Osteoblast (primary cell): ENCODE data around the gene GRM2. TPM values are rescaled to one million over a fixed set of nuclear protein-coding genes. Genes with fewer than 3 reads are reported as not detected.

ENCODE experiments used
- DNase-seq: peaks from one replicate; pipeline ENCODE4 v3.0.0; 2011; ENCODE audit warnings: low spot score, mixed read lengths; ENCODE audit not compliant: insufficient read length; ENCODE audit errors: missing footprints
- H2AFZ ChIP-seq: 2 replicates; pipeline ENCODE4 v1.6.0; 2011; ENCODE audit warnings: mild to moderate bottlenecking, low read length
- H3K27ac ChIP-seq: 2 replicates; pipeline ENCODE4 v1.5.1; 2011; ENCODE audit warnings: mild to moderate bottlenecking, low read depth, low read length, moderate library complexity
- H3K27me3 ChIP-seq: 2 replicates; pipeline ENCODE4 v1.6.0; 2012; ENCODE audit warnings: mild to moderate bottlenecking, control low read depth, inconsistent platforms, low read length, moderate library complexity; ENCODE audit not compliant: insufficient read depth
- H3K36me3 ChIP-seq: 2 replicates; pipeline ENCODE4 v1.5.1; 2011; ENCODE audit warnings: mild to moderate bottlenecking, low read length, control low read depth, moderate library complexity; ENCODE audit not compliant: insufficient read depth
- H3K4me1 ChIP-seq: 2 replicates; pipeline ENCODE4 v1.5.1; 2011; ENCODE audit warnings: mild to moderate bottlenecking, low read length, control low read depth, moderate library complexity; ENCODE audit not compliant: insufficient read depth
- H3K4me2 ChIP-seq: 2 replicates; pipeline ENCODE4 v1.6.0; 2011; ENCODE audit warnings: mild to moderate bottlenecking, low read length; ENCODE audit not compliant: insufficient read depth
- H3K4me3 ChIP-seq: fragments of 200-600 bp; sonication (generic); 3 replicates; pipeline ENCODE4 v1.5.1; 2012; ENCODE audit warnings: mild to moderate bottlenecking, low read length, inconsistent platforms; ENCODE audit not compliant: insufficient read depth
- H3K79me2 ChIP-seq: 2 replicates; pipeline ENCODE4 v1.6.0; 2012; ENCODE audit warnings: mild to moderate bottlenecking, low read length, control low read depth, inconsistent platforms; ENCODE audit not compliant: insufficient read depth
- H3K9me3 ChIP-seq: 2 replicates; pipeline ENCODE4 v1.5.1; 2011; ENCODE audit warnings: low read depth, low read length, control low read depth
- H4K20me1 ChIP-seq: 2 replicates; pipeline ENCODE4 v1.6.0; 2012; ENCODE audit warnings: mild to moderate bottlenecking, low read length, control low read depth; ENCODE audit not compliant: insufficient read depth
- CTCF ChIP-seq: IDR thresholded peaks from 2 replicates; pipeline ENCODE4 v1.5.1; 2011; ENCODE audit warnings: mild to moderate bottlenecking, low read depth, low read length, moderate library complexity; ENCODE audit errors: extremely low read depth
- total RNA-seq: library from RNA; depleted of rRNA; stranded (reverse); fragments of >200 nt; gene quantifications from 2 replicates; pipeline ENCODE4 v1.2.3, GENCODE V29; 2012

Gene GRM2
- total RNA-seq, 1 donor, result not detected

- Histone ChIP-seq H3K9me3 (no peaks in the 10 kb centered on the region), H3K4me1 (no peaks in the 10 kb centered on the region), H3K27me3 (peaks cover 10% of the 10 kb centered on the region), H3K79me2 (no peaks in the 10 kb centered on the region), H3K27ac (no peak overlapping the region), H3K4me3 (no peak overlapping the region), H3K36me3 (no peaks in the 10 kb centered on the region), H4K20me1 (no peaks in the 10 kb centered on the region), H3K4me2 (no peak overlapping the region), H2AFZ (no peak overlapping the region)
- no peak for TF ChIP-seq CTCF
- DNase-seq, result peak; percentile 49
These were observed 5.2 kb downstream of the GRM2 start for GRCh38 chr3:51712038-51712420.

DNA sequence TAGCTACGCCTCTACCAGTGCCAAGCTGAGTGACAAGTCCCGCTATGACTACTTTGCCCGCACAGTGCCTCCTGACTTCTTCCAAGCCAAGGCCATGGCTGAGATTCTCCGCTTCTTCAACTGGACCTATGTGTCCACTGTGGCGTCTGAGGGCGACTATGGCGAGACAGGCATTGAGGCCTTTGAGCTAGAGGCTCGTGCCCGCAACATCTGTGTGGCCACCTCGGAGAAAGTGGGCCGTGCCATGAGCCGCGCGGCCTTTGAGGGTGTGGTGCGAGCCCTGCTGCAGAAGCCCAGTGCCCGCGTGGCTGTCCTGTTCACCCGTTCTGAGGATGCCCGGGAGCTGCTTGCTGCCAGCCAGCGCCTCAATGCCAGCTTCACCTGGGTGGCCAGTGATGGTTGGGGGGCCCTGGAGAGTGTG lies 5.7 kb downstream of the GRM2 start:
- Histone ChIP-seq H3K4me2 (no peak overlapping the region), H3K27ac (no peak overlapping the region), H3K9me3 (no peaks in the 10 kb centered on the region), H3K4me1 (no peaks in the 10 kb centered on the region), H3K4me3 (no peak overlapping the region), H2AFZ (no peak overlapping the region), H3K27me3 (peaks cover 10% of the 10 kb centered on the region), H3K79me2 (no peaks in the 10 kb centered on the region), H4K20me1 (no peaks in the 10 kb centered on the region), H3K36me3 (no peaks in the 10 kb centered on the region)
- peak; percentile 32 for DNase-seq
- no peak for TF ChIP-seq CTCF

GRCh38 chr3:51712963-51713362 lies 6.1 kb downstream of the GRM2 start:
- Histone ChIP-seq H3K79me2 (no peaks in the 10 kb centered on the region), H3K9me3 (no peaks in the 10 kb centered on the region), H3K4me1 (no peaks in the 10 kb centered on the region), H3K27ac (no peak overlapping the region), H3K36me3 (no peaks in the 10 kb centered on the region), H4K20me1 (no peaks in the 10 kb centered on the region), H2AFZ (no peak overlapping the region), H3K27me3 (peaks cover 6% of the 10 kb centered on the region), H3K4me2 (no peak overlapping the region), H3K4me3 (no peak overlapping the region)
- no peak for DNase-seq
- TF ChIP-seq CTCF, result no peak

GRCh38 chr3:51715231-51715976 lies 8.5 kb downstream of the GRM2 start:
- Histone ChIP-seq H3K27me3 (no peaks in the 10 kb centered on the region), H3K36me3 (no peaks in the 10 kb centered on the region), H4K20me1 (no peaks in the 10 kb centered on the region), H3K27ac (no peak overlapping the region), H3K4me3 (no peak overlapping the region), H3K79me2 (no peaks in the 10 kb centered on the region), H3K4me1 (no peaks in the 10 kb centered on the region), H2AFZ (no peak overlapping the region), H3K4me2 (no peak overlapping the region), H3K9me3 (no peaks in the 10 kb centered on the region)
- no peak for TF ChIP-seq CTCF
- DNase-seq, result peak; percentile 75
